Measurements from ENCODE around the gene SORCS2. TPM values are rescaled to one million over a fixed set of nuclear protein-coding genes. Genes with fewer than 3 reads are reported as not detected.
A peak's percentile ranks its signal among the peaks of the same experiment; 100 is the strongest.

Gene SORCS2
- total RNA-seq, 1 donor from 2014 or later: 1.2 TPM

- intact Hi-C loops (cut with DNase I): no loop called here
- DNase-seq: no peak
- no peak for ATAC-seq (ENCODE audit: poor library complexity)
Measured at GRCh38 chr4:7786517-7786916, 594.2 kb downstream of the SORCS2 start.

DNA sequence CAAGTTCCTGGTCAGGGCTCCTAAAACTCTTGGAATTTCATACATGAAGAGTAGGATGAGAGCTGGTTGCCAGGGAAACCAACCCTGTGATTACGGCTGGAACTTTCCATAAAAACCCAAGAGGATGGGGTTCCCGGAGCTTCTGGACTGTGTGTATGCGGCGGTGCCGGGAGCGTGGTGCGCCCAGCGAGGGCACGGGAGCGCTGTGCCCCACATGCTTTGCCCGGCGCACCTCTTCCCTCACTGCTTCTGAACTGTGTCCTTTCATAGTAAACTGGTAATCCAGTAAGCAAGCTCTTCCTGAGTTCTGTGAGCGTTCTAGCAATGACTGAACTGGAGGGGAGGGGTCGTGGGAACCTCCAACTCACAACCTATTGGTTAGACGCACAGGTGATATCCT is 594.7 kb downstream of the SORCS2 start:
- ATAC-seq (ENCODE audit: poor library complexity) (no peak), DNase-seq (no peak)
- intact Hi-C loops (cut with DNase I): no loop called here

DNA sequence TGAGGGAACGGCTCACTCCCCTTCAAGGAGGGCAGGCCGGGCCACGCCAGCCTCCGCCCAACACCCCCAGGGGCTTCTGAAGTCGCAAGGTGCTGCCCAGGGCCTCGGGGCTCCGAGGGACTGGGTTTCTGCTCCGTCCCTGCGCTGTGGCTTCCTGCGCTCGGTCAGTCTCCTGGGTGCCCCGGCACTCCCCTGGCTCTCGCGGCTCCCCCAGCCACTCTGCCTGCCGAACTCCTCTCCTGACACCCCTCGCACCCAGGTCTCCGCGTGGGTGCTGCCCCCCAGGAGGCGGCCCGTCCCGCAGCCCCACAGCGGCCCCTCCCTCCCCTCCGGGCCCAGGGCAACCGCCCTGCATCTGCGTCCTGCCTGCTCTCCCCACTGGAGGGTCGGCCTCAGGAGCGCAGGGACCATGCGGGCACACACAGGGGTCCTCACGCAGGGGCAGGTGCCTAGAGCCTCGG is 595.4 kb downstream of the SORCS2 start:
- ATAC-seq (ENCODE audit: poor library complexity): no peak
- intact Hi-C loops (cut with DNase I): no loop called here
- no peak for DNase-seq

DNA sequence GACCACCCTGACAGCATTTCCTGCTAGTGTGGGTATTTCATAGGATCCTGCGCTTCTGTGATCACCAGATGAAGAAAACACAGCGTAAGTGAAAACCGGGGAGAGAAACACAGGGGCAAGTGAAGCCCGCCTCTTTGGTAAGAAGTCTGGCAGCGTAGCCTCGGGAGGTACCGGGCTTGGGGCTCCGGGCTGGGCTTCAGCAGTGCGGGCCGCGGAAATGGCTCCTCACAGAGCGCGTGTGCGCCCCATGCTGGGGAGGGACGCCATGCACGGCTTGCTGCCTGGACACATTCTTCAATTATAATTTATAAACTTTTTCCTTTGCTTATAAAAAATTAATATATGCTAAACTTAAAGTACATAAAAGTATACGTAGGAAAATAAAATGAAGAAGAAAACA is 595.9 kb downstream of the SORCS2 start:
- ATAC-seq (ENCODE audit: poor library complexity): no peak
- intact Hi-C loops (cut with DNase I): no loop called here
- no peak for DNase-seq

GRCh38 chr4:7788694-7789425 is 596.5 kb downstream of the SORCS2 start:
- intact Hi-C loops (cut with DNase I): no loop called here
- peak; percentile 96 for ATAC-seq (ENCODE audit: poor library complexity)
- peak; percentile 58 for DNase-seq

DNA sequence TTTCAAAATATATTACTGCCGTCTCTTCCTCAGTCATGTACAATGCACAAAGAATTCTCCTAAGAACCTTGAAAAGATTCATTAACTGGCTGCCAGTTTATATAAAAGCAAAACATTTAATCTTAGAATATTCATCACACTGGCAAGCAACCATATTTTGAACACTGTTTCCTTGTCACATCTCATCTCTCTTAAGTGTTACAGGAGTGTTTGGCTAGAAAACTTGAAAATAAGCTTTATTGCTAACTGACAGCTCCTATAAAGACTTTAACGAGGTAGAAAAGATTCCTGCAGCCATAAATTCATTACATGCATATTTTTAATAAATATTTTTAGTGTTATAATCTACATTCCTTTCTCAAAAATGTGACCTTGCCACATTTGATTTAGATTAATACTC is 597.7 kb downstream of the SORCS2 start:
- DNase-seq (no peak), ATAC-seq (ENCODE audit: poor library complexity) (no peak)
- intact Hi-C loops (cut with DNase I): no loop called here

- intact Hi-C loops (cut with DNase I): no loop called here
- no peak for DNase-seq
- ATAC-seq (ENCODE audit: poor library complexity): no peak
Measured at GRCh38 chr4:7790999-7791398, 598.7 kb downstream of the SORCS2 start.

Small RNA genes lying within 50 kb of the gene (microRNA-seq; reads per million reads assigned to microRNA genes)
- not detected for gene MIR4274
- 0.97 reads per million for gene MIR4798

Other genes starting within 250 kb of the SORCS2 start
- gene TADA2B, start 149.2 kb upstream of the SORCS2 start, total RNA-seq: 35.5 TPM
- gene GRPEL1, start 124.5 kb upstream of the SORCS2 start, total RNA-seq: 60.2 TPM
- not detected for gene PSAPL1, start 242.4 kb downstream of the SORCS2 start, total RNA-seq

Measured in Right ventricle myocardium superior (tissue), 1 donor.